ENCODE results near the gene HORMAD2. TPM values are rescaled to one million over a fixed set of nuclear protein-coding genes. Genes with fewer than 3 reads are reported as not detected.
"Not testable (repeated sequence)": the region's sequence is repeated elsewhere in the genome, so short reads cannot be mapped to it uniquely, and the experiment has no call there.

HORMAD2 gene
- total RNA-seq, 1 donor from 2014 or later, result not detected

GRCh38 chr22:30057375-30057774 lies 22.9 kb upstream of the HORMAD2 start:
- DNase-seq (ENCODE audit: low read depth), result no peak

- DNase-seq (ENCODE audit: low read depth), result not testable (repeated sequence)
Measured at GRCh38 chr22:30059346-30060020, 20.8 kb upstream of the HORMAD2 start.

- not testable (repeated sequence) for DNase-seq (ENCODE audit: low read depth)
Measured at GRCh38 chr22:30061094-30061493, 19.2 kb upstream of the HORMAD2 start.

- DNase-seq (ENCODE audit: low read depth), result no peak
Measured at GRCh38 chr22:30062259-30062658, 18.0 kb upstream of the HORMAD2 start.

GRCh38 chr22:30062950-30063349 lies 17.3 kb upstream of the HORMAD2 start:
- no peak for DNase-seq (ENCODE audit: low read depth)

GRCh38 chr22:30064172-30064571 lies 16.1 kb upstream of the HORMAD2 start:
- no peak for DNase-seq (ENCODE audit: low read depth)

- no peak for DNase-seq (ENCODE audit: low read depth)
Measured at GRCh38 chr22:30073743-30074142, 6.5 kb upstream of the HORMAD2 start.

GRCh38 chr22:30074147-30074546 lies 6.1 kb upstream of the HORMAD2 start:
- DNase-seq (ENCODE audit: low read depth), result no peak

GRCh38 chr22:30074994-30075393 lies 5.3 kb upstream of the HORMAD2 start:
- no peak for DNase-seq (ENCODE audit: low read depth)

- DNase-seq (ENCODE audit: low read depth), result no peak
Measured at GRCh38 chr22:30077279-30077880, 2.9 kb upstream of the HORMAD2 start.

- DNase-seq (ENCODE audit: low read depth), result peak; percentile 11
Measured at GRCh38 chr22:30078320-30079311, 1.6 kb upstream of the HORMAD2 start.

GRCh38 chr22:30080805-30081204 lies 541 bp downstream of the HORMAD2 start:
- no peak for DNase-seq (ENCODE audit: low read depth)

- no peak for DNase-seq (ENCODE audit: low read depth)
Measured at GRCh38 chr22:30086496-30086895, 6.2 kb downstream of the HORMAD2 start.

- peak; percentile 89 for DNase-seq (ENCODE audit: low read depth)
Measured at GRCh38 chr22:30087037-30087436, 6.8 kb downstream of the HORMAD2 start.

- peak; percentile 49 for DNase-seq (ENCODE audit: low read depth)
Measured at GRCh38 chr22:30087611-30088010, 7.3 kb downstream of the HORMAD2 start.

GRCh38 chr22:30088468-30088867 lies 8.2 kb downstream of the HORMAD2 start:
- DNase-seq (ENCODE audit: low read depth), result no peak

- peak; percentile 10 for DNase-seq (ENCODE audit: low read depth)
Measured at GRCh38 chr22:30089655-30089974, 9.4 kb downstream of the HORMAD2 start.

GRCh38 chr22:30092686-30093085 lies 12.4 kb downstream of the HORMAD2 start:
- no peak for DNase-seq (ENCODE audit: low read depth)

GRCh38 chr22:30094804-30095203 lies 14.5 kb downstream of the HORMAD2 start:
- DNase-seq (ENCODE audit: low read depth), result no peak

GRCh38 chr22:30097861-30098260 lies 17.6 kb downstream of the HORMAD2 start:
- DNase-seq (ENCODE audit: low read depth), result no peak

GRCh38 chr22:30100770-30101169 lies 20.5 kb downstream of the HORMAD2 start:
- DNase-seq (ENCODE audit: low read depth), result not testable (repeated sequence)

- DNase-seq (ENCODE audit: low read depth), result no peak
Measured at GRCh38 chr22:30104501-30105156, 24.4 kb downstream of the HORMAD2 start.

Measured in renal cortical epithelial cell (primary cell).